Gastroesophageal sphincter (tissue), 3 donors: ENCODE results near the gene MCM3AP.

Source experiments
- CTCF ChIP-seq, 4 experiments: fragments of 200-600 bp in 2 of 4; fragments of 450-650 bp in 2 of 4; sonication (generic) in 1 of 4; IDR thresholded peaks; one replicate each; pipeline ENCODE4 v1.5.1; 2017 to 2019; ENCODE audit warnings: antibody characterized with exemption in 4 of 4, mild to moderate bottlenecking in 2 of 4, moderate library complexity in 2 of 4
- POLR2A ChIP-seq, 2 donors: fragments of 450-650 bp; IDR thresholded peaks; one replicate each; pipeline ENCODE4 v1.6.1; 2017; ENCODE audit warnings: antibody characterized with exemption in 2 of 2, mild to moderate bottlenecking in 2 of 2, moderate library complexity in 1 of 2
- POLR2AphosphoS5 ChIP-seq: sonication (generic); formaldehyde crosslinking; IDR thresholded peaks from one replicate; pipeline ENCODE4 v1.6.1; 2017; ENCODE audit warnings: antibody characterized with exemption

- TF ChIP-seq POLR2AphosphoS5 (no peak), CTCF (IDR thresholded peaks at IDR 0.05) (no peak), POLR2A (IDR thresholded peaks at IDR 0.05) (no peak)
These were observed 37.2 kb upstream of the MCM3AP start for GRCh38 chr21:46322351-46323226.
